K562 (cell line): Measurements from ENCODE around the gene EPHB2. TPM values are rescaled to one million over a fixed set of nuclear protein-coding genes. Genes with fewer than 3 reads are reported as not detected.

Experiments used
- RAD21 ChIP-seq, 2 experiments: fragments of 250-450 bp in 1 of 2; fragments of 450-650 bp in 1 of 2; sonication (Bioruptor Pico) in 1 of 2; formaldehyde crosslinking in 1 of 2; IDR thresholded peaks in 1 of 2; conservative IDR thresholded peaks in 1 of 2; 2 replicates each; pipeline versions ENCODE4 v1.4.0 to v1.8.0; 2020 to 2022; ENCODE audit warnings: mild to moderate bottlenecking in 2 of 2, moderate library complexity in 1 of 2
- SMC3 ChIP-seq: conservative IDR thresholded peaks from 2 replicates; pipeline ENCODE4 v1.6.1; 2011; ENCODE audit warnings: low read depth, low read length, improper control_type of control experiment; ENCODE audit not compliant: insufficient read depth
- polyA plus RNA-seq, 8 experiments: library from polyadenylated mRNA; depleted of rRNA in 4 of 8; stranded (reverse) in 5 of 8; unstranded in 3 of 8; fragments of >200 nt; fragmentation: Nextera tagmentation in 2 of 8; fragmentation: Illumina TruSeq in 1 of 8; extraction: Ambion mirVana in 2 of 8; extraction: Trizol in 1 of 8; gene quantifications; 2 replicates each; pipeline versions ENCODE4 v1.2.1 to v1.2.3, GENCODE V29; 2011 to 2014; ENCODE audit warnings: inconsistent platforms in 1 of 8, missing spikeins in 1 of 8
- total RNA-seq, 7 experiments: library from RNA; depleted of rRNA in 6 of 7; stranded (reverse); fragments of >200 nt in 6 of 7; fragmentation: Illumina TruSeq in 2 of 7; extraction: Trizol in 2 of 7; gene quantifications; 2 replicates each; pipeline versions ENCODE4 v1.2.1 to v1.2.3, GENCODE V29; 2011 to 2021; ENCODE audit warnings: low replicate concordance in 1 of 7
- TF ChIP-seq, protein P1 (sequence below), 2 experiments: fragments of 450-650 bp; formaldehyde crosslinking in 1 of 2; IDR thresholded peaks; 2 replicates each; pipeline versions ENCODE4 v1.4.0 to v1.6.1; 2014 to 2020; ENCODE audit warnings: mild to moderate bottlenecking in 2 of 2, borderline replicate concordance in 1 of 2, low read depth in 1 of 2
- TF ChIP-seq, protein P2 (sequence below): fragments of 250-450 bp; sonication (Bioruptor Pico); IDR thresholded peaks from 2 replicates; pipeline ENCODE4 v1.4.0; 2020

Gene EPHB2
- total and polyA plus RNA-seq, 9 of the 15 experiments (the other 6 are each of a cell fraction or from before 2014, with no cell fraction given), result not detected

DNA sequence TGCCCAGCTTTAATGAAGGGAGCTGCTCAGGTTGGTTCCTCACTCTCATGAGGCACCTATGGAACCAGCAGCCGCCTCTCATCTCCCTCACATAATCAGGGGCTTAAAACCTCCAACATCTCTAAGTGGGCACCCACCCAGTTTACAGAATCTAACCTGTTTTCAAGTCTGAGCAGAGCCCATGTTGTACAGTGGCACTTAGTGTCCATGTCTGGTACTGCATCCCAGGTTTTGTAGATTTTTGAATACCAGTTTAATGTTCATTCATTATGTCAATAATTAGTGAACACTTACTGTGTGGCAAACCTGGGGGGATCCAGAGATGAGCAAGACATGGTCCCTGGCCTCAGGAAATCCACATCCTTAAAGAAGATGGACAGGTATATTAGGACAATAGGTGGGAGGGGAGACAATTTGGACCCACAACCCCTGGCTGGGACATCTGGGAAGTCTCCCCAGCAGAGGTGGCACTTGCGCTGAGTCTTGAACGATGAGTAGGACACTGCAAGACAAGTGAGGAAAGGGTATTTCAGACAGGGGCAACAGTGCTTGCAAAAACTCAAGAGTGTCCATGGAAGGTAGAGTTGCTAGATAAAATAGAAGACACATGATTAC is 178.7 kb downstream of the EPHB2 start (continued):
- TF ChIP-seq, protein P1, sequence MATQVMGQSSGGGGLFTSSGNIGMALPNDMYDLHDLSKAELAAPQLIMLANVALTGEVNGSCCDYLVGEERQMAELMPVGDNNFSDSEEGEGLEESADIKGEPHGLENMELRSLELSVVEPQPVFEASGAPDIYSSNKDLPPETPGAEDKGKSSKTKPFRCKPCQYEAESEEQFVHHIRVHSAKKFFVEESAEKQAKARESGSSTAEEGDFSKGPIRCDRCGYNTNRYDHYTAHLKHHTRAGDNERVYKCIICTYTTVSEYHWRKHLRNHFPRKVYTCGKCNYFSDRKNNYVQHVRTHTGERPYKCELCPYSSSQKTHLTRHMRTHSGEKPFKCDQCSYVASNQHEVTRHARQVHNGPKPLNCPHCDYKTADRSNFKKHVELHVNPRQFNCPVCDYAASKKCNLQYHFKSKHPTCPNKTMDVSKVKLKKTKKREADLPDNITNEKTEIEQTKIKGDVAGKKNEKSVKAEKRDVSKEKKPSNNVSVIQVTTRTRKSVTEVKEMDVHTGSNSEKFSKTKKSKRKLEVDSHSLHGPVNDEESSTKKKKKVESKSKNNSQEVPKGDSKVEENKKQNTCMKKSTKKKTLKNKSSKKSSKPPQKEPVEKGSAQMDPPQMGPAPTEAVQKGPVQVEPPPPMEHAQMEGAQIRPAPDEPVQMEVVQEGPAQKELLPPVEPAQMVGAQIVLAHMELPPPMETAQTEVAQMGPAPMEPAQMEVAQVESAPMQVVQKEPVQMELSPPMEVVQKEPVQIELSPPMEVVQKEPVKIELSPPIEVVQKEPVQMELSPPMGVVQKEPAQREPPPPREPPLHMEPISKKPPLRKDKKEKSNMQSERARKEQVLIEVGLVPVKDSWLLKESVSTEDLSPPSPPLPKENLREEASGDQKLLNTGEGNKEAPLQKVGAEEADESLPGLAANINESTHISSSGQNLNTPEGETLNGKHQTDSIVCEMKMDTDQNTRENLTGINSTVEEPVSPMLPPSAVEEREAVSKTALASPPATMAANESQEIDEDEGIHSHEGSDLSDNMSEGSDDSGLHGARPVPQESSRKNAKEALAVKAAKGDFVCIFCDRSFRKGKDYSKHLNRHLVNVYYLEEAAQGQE (IDR thresholded peaks at IDR 0.05; ENCODE audit: borderline replicate concordance), result peak; percentile 37; the same call in 1 of the 2 replicates
- TF ChIP-seq, protein P1 (CRISPR knock-in tag; IDR thresholded peaks at IDR 0.05; ENCODE audit: low read depth), result no peak
- TF ChIP-seq RAD21 (CRISPR knock-in tag; conservative IDR thresholded peaks at IDR 0.05 in 1 of 2, IDR thresholded peaks at IDR 0.05 in 1 of 2) (peak in 1 of 2 experiments; percentile 80; a peak in 3 of 4 replicates), SMC3 (peak; percentile 41; the same call in 1 of the 2 replicates)
- TF ChIP-seq, protein P2, sequence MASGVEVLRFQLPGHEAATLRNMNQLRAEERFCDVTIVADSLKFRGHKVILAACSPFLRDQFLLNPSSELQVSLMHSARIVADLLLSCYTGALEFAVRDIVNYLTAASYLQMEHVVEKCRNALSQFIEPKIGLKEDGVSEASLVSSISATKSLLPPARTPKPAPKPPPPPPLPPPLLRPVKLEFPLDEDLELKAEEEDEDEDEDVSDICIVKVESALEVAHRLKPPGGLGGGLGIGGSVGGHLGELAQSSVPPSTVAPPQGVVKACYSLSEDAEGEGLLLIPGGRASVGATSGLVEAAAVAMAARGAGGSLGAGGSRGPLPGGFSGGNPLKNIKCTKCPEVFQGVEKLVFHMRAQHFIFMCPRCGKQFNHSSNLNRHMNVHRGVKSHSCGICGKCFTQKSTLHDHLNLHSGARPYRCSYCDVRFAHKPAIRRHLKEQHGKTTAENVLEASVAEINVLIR (CRISPR knock-in tag), result no peak
